ENCODE data around the gene CAPN5.

CAPN5 gene

GRCh38 chr11:77071671-77072605, 5.2 kb downstream of the CAPN5 start:
- DNase-seq (ENCODE audit: extremely low spot score) = no peak

GRCh38 chr11:77072851-77073327, 6.1 kb downstream of the CAPN5 start:
- POLR2A ChIA-PET = no interaction called here
- CTCF ChIA-PET = interaction anchor here (1.1 to 2.2 kb wide), 4 partner anchors 9 to 25 kb away, joined by 3 to 19 read pairs (median 4); no protein-coding TSS in a partner anchor
- no peak for DNase-seq (ENCODE audit: extremely low spot score)

More at GRCh38 chr11:77071671-77072605, 5.2 kb downstream of the CAPN5 start:
- ChIA-PET POLR2A (no interaction called here), CTCF (interaction anchor here (1.1 to 2.2 kb wide), 4 partner anchors 8 to 24 kb away, joined by 3 to 19 read pairs (median 4); no protein-coding TSS in a partner anchor)
- TF ChIP-seq, protein P1, sequence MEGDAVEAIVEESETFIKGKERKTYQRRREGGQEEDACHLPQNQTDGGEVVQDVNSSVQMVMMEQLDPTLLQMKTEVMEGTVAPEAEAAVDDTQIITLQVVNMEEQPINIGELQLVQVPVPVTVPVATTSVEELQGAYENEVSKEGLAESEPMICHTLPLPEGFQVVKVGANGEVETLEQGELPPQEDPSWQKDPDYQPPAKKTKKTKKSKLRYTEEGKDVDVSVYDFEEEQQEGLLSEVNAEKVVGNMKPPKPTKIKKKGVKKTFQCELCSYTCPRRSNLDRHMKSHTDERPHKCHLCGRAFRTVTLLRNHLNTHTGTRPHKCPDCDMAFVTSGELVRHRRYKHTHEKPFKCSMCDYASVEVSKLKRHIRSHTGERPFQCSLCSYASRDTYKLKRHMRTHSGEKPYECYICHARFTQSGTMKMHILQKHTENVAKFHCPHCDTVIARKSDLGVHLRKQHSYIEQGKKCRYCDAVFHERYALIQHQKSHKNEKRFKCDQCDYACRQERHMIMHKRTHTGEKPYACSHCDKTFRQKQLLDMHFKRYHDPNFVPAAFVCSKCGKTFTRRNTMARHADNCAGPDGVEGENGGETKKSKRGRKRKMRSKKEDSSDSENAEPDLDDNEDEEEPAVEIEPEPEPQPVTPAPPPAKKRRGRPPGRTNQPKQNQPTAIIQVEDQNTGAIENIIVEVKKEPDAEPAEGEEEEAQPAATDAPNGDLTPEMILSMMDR (IDR thresholded peaks at IDR 0.05; ENCODE audit: control extremely low read depth, extremely low read depth, low read depth, missing control alignments) = no peak

DNA sequence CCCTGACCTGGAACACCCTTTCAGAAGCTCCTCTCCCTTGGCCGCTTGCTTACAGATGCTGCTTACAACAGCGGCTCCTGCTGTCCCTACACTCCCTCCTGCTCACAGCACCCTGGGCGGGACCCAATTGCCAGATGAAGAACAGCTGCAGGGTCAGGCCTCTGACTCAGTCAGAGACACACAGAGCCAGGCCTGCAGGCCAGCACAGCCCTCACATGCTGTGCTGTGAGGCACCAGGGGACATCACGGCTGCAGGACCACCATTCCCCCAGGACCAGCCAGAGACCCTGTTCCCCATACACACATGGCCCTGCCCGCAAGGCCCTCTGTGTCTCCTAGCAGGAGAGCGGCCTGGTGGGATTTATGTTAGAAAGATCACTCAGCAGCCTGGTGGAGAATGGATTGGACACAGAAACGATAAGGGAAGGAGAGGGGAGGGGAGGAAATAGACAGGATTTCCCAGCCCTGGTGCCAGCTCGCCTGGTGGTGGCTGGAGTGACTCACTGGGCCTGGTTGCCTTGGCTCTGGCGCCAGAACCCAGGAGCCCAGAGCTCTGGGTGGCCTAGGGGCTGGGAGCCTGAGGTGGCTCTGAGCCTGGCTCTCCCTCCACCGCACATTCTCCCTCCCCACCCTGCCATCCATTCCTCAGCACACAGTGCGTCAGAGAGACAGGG, 6.7 kb downstream of the CAPN5 start:
- CTCF ChIA-PET = interaction anchor here (1.0 to 2.2 kb wide), 5 partner anchors 9 to 26 kb away, joined by 3 to 19 read pairs (median 4); no protein-coding TSS in a partner anchor
- TF ChIP-seq, protein P1 (IDR thresholded peaks at IDR 0.05; ENCODE audit: control extremely low read depth, extremely low read depth, low read depth, missing control alignments) = no peak

More at GRCh38 chr11:77072851-77073327, 6.1 kb downstream of the CAPN5 start:
- TF ChIP-seq, protein P1 (IDR thresholded peaks at IDR 0.05; ENCODE audit: control extremely low read depth, extremely low read depth, low read depth, missing control alignments) = no peak

DNA sequence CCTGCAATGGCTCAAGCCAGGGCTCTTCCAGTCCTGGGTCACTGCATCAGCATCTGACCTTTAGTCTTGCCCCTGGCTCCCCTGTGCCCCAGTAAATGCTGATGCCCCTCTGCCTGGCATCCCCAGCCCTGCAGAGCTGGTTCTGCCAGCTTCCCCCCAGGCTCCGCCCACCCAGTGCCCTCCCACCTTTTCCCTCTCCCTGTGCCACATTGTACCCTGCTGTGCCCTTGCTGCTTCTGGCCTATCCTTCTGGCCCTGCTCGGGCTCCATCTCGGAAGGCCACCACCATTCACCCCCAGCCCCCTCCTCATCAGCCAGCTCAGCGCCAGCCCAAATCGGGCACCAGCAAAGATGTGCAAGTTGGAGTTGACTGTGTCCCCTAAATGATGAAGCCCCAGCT, 7.4 kb downstream of the CAPN5 start:
- TF ChIP-seq, protein P1 (IDR thresholded peaks at IDR 0.05; ENCODE audit: control extremely low read depth, extremely low read depth, low read depth, missing control alignments) = no peak
- CTCF ChIA-PET = interaction anchor here (1.0 to 2.2 kb wide), 3 partner anchors 12 to 18 kb away, joined by 3 to 19 read pairs (median 11); no protein-coding TSS in a partner anchor
- DNase-seq (ENCODE audit: extremely low spot score) = no peak
- POLR2A ChIA-PET = no interaction called here

More for the DNA sequence above, 6.7 kb downstream of the CAPN5 start:
- POLR2A ChIA-PET = no interaction called here
- no peak for DNase-seq (ENCODE audit: extremely low spot score)

DNA sequence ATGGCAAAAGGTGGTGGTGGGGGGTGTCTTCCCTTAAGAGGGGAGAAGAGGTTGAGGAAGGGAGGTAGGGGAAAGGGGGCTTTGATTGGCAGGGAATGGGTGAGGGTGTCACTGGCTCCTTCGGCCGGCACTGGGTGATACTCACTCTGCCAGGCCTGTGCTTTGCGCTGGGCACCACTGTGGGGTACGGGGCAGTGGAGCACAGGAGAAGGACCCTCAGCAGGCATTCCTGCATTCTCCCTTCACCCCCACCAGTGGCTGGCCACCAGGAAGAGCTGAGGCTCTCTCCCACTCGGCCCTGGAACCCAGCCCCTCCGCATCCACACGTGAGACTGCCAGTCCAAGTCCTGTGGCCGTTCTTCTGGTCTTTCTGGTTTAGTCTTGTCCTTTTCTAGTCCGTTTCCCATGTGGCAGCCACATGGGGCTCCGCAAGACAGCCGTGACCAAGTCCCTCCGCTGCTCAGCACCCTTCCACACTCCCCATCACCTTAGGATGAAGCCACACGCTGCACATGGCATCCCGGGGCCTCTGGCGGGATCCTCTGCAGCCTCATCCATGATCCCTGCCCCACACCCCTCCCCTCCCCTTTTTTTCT, 8.0 kb downstream of the CAPN5 start:
- DNase-seq (ENCODE audit: extremely low spot score) = no peak
- TF ChIP-seq, protein P1 (IDR thresholded peaks at IDR 0.05; ENCODE audit: control extremely low read depth, extremely low read depth, low read depth, missing control alignments) = no peak
- CTCF ChIA-PET = interaction anchor here (1.0 to 2.2 kb wide), 2 partner anchors 12 to 17 kb away, joined by 3 to 11 read pairs; no protein-coding TSS in a partner anchor
- POLR2A ChIA-PET = no interaction called here

Data from GM10248 (cell line).